Activated T-cell treated with anti-CD3 and anti-CD28 coated beads for 1 hour (primary cell): ENCODE data around the gene LYPLA2.

ENCODE experiments used
- DNase-seq: peaks from one replicate; pipeline ENCODE4 v3.0.0-alpha.2; 2020; ENCODE audit warnings: low read depth

Gene LYPLA2

DNA sequence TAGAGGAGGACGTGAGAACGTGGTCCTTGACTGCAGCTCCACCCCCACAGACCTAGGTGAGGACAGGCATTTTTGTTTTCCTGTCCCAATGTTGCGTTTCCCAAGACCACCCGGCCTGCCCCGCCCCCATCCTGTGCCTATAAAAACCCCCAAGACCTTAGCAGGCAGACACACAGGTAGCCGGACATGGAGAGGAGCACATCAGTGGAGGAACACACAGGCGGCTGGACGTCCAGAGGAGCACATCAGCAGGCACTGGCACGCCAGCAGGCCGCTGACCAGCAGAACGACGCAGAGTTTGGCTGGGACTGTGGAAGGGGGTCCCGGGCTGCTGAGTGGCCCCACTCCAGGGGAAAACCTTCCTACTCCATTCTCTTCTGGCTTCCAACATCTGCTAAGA lies 47.0 kb downstream of the LYPLA2 start:
- DNase-seq = no peak

- peak; percentile 74 for DNase-seq
These were observed 47.5 kb downstream of the LYPLA2 start for GRCh38 chr1:23838401-23838866.

DNA sequence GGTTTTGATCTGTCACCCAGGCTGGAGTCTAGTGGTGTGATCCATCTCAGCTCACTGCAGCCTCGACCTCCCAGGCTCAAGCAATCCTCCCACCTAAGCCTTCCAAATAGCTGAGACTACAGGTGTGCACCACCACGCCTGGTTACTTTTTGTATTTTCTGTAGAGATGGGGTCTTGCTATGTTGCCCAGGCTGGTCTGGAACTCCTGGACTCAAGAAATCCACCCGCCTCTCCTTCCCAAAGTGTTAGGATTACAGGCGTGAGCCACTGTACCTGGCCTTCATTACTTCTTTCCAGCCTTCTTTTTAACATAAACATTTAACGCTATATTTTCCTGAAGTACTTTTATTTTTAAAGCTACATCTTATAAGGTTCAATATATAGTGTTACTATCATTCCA lies 52.7 kb downstream of the LYPLA2 start:
- DNase-seq = no peak
